ENCODE measurements around the gene PRAMEF12.

DNA sequence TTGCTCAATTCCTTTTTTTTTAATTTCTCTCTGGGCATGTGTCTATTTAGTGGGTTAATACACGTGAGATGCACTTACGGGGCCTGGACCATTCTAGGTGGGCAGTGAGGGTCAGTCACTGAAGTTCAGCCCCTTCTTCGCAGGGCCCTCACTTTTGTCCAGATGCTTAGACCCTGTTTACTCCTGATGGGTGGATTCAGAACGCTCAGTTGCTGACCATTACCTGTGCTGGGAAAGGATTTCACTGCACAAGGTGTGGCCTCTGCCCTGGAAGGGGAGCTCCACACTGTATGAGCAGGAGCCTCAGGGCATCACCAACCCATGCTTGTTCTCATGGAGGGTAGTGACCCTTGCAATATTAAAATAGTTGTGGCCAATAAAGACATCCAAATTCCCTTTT lies 4.5 kb downstream of the PRAMEF12 start:
- TF ChIP-seq, protein P1, sequence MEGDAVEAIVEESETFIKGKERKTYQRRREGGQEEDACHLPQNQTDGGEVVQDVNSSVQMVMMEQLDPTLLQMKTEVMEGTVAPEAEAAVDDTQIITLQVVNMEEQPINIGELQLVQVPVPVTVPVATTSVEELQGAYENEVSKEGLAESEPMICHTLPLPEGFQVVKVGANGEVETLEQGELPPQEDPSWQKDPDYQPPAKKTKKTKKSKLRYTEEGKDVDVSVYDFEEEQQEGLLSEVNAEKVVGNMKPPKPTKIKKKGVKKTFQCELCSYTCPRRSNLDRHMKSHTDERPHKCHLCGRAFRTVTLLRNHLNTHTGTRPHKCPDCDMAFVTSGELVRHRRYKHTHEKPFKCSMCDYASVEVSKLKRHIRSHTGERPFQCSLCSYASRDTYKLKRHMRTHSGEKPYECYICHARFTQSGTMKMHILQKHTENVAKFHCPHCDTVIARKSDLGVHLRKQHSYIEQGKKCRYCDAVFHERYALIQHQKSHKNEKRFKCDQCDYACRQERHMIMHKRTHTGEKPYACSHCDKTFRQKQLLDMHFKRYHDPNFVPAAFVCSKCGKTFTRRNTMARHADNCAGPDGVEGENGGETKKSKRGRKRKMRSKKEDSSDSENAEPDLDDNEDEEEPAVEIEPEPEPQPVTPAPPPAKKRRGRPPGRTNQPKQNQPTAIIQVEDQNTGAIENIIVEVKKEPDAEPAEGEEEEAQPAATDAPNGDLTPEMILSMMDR (IDR thresholded peaks at IDR 0.05): no peak
- TF ChIP-seq POLR2A (IDR thresholded peaks at IDR 0.05) (no peak), EP300 (IDR thresholded peaks at IDR 0.05; ENCODE audit: low read depth) (no peak)

Measured in transverse colon (tissue), 3 donors.